Measurements from ENCODE around the gene HBB. TPM values are rescaled to one million over a fixed set of nuclear protein-coding genes. Genes with fewer than 3 reads are reported as not detected.

Gene HBB
- polyA plus RNA-seq, 1 donor from 2014 or later = not detected

DNA sequence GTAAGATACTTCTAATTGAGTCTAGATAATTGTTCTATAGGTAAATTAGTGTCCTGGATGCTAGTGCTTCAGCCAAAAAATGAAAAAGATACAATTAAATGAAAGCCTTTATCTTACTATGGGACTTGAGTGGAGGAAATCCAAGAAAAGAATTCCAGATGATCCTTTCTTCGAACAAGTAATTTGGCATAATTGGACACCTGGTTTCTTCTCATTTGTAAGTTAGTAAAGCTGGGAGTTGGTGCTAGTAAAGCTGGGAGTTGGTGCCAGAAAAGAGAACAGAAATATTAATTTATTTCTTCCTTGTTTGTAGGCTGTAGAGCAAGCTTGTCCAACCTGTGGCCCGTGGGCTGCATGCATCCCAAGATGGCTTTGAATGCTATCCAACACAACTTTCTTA, 38.7 kb downstream of the HBB start:
- H4K20me1 ChIP-seq (ENCODE audit: insufficient read depth) = no peaks in the 10 kb centered on the region
- no peak for TF ChIP-seq MXI1 (conservative IDR thresholded peaks at IDR 0.05; ENCODE audit: poor library complexity, severe bottlenecking)
- no peak for TF ChIP-seq RAD21 (conservative IDR thresholded peaks at IDR 0.05)
- no peak for TF ChIP-seq EP300 (conservative IDR thresholded peaks at IDR 0.05; ENCODE audit: poor library complexity, severe bottlenecking)
- no peak for TF ChIP-seq TAF1 (IDR thresholded peaks at IDR 0.05; ENCODE audit: low read depth)
- no peak for TF ChIP-seq EZH2 (IDR thresholded peaks at IDR 0.05; ENCODE audit: borderline replicate concordance, insufficient read depth, low read length, poor library complexity, severe bottlenecking)
- no peak for TF ChIP-seq POLR2AphosphoS5 (IDR thresholded peaks at IDR 0.05)
- TF ChIP-seq, protein P1, sequence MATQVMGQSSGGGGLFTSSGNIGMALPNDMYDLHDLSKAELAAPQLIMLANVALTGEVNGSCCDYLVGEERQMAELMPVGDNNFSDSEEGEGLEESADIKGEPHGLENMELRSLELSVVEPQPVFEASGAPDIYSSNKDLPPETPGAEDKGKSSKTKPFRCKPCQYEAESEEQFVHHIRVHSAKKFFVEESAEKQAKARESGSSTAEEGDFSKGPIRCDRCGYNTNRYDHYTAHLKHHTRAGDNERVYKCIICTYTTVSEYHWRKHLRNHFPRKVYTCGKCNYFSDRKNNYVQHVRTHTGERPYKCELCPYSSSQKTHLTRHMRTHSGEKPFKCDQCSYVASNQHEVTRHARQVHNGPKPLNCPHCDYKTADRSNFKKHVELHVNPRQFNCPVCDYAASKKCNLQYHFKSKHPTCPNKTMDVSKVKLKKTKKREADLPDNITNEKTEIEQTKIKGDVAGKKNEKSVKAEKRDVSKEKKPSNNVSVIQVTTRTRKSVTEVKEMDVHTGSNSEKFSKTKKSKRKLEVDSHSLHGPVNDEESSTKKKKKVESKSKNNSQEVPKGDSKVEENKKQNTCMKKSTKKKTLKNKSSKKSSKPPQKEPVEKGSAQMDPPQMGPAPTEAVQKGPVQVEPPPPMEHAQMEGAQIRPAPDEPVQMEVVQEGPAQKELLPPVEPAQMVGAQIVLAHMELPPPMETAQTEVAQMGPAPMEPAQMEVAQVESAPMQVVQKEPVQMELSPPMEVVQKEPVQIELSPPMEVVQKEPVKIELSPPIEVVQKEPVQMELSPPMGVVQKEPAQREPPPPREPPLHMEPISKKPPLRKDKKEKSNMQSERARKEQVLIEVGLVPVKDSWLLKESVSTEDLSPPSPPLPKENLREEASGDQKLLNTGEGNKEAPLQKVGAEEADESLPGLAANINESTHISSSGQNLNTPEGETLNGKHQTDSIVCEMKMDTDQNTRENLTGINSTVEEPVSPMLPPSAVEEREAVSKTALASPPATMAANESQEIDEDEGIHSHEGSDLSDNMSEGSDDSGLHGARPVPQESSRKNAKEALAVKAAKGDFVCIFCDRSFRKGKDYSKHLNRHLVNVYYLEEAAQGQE (IDR thresholded peaks at IDR 0.05; ENCODE audit: borderline replicate concordance) = no peak
- no peak for TF ChIP-seq SMC3 (conservative IDR thresholded peaks at IDR 0.05; ENCODE audit: poor library complexity)
- TF ChIP-seq, protein P2, sequence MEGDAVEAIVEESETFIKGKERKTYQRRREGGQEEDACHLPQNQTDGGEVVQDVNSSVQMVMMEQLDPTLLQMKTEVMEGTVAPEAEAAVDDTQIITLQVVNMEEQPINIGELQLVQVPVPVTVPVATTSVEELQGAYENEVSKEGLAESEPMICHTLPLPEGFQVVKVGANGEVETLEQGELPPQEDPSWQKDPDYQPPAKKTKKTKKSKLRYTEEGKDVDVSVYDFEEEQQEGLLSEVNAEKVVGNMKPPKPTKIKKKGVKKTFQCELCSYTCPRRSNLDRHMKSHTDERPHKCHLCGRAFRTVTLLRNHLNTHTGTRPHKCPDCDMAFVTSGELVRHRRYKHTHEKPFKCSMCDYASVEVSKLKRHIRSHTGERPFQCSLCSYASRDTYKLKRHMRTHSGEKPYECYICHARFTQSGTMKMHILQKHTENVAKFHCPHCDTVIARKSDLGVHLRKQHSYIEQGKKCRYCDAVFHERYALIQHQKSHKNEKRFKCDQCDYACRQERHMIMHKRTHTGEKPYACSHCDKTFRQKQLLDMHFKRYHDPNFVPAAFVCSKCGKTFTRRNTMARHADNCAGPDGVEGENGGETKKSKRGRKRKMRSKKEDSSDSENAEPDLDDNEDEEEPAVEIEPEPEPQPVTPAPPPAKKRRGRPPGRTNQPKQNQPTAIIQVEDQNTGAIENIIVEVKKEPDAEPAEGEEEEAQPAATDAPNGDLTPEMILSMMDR (IDR thresholded peaks at IDR 0.05; ENCODE audit: poor library complexity, severe bottlenecking) = no peak

DNA sequence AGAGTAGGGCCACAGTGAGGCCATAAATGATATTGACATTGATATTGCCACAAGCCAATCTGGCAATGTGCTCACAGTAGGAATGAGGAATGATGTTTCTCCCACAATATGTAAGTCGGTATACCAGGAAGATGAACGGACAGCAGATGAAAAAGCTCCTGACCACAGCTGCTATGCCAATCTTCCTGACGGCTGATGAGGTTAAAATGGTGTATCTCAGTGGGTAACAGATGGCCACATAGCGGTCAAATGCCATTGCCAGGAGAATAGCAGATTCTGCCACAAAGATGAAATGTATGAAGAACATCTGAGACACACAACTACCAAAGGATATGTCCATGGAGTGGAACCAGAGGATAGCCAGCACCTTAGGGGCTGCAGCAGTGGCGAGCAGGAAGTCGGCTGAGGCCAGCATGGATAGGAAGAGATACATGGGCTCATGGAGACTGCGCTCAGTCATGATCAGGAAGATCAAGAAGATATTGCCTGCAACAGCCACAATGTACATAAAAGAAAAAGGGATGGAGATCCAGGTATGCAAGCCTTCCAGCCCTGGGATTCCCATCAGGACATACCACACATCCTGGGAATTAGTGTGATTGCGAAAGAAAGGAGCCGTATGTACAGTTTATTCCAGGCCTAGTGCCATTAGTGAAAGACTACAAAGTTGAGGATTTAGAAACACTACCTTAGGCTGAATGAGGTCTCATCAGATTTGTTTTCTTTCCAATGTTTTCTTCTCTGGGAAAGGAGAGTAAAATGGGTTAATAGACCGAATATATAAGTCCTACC, 48.6 kb downstream of the HBB start:
- no peak overlapping the region for H2AFZ ChIP-seq (ENCODE audit: low read depth, low read length)
- H3K36me3 ChIP-seq (ENCODE audit: insufficient read depth, low read length) = no peaks in the 10 kb centered on the region
- H3K9ac ChIP-seq (ENCODE audit: low read length) = no peak overlapping the region
- H3K4me3 ChIP-seq (ENCODE audit: low read length) = no peak overlapping the region
- no peak overlapping the region for H3K4me2 ChIP-seq (ENCODE audit: low read length)
- no peaks in the 10 kb centered on the region for H4K20me1 ChIP-seq (ENCODE audit: insufficient read depth)
- no peaks in the 10 kb centered on the region for H3K79me2 ChIP-seq (replicated peaks; ENCODE audit: insufficient read depth, low read length)
- H3F3A ChIP-seq (ENCODE audit: insufficient read depth, low read length, poor library complexity, severe bottlenecking) = no peaks in the 10 kb centered on the region
- no peaks in the 10 kb centered on the region for H3K9me3 ChIP-seq (ENCODE audit: low read length)
- no peaks in the 10 kb centered on the region for H3K9me2 ChIP-seq (ENCODE audit: insufficient read depth, low read length)
- H3K27ac ChIP-seq (ENCODE audit: low read length) = no peak overlapping the region
- TF ChIP-seq EP300 (conservative IDR thresholded peaks at IDR 0.05; ENCODE audit: poor library complexity, severe bottlenecking) (no peak), SMC3 (conservative IDR thresholded peaks at IDR 0.05; ENCODE audit: poor library complexity) (no peak), TAF1 (IDR thresholded peaks at IDR 0.05; ENCODE audit: low read depth) (no peak), MXI1 (conservative IDR thresholded peaks at IDR 0.05; ENCODE audit: poor library complexity, severe bottlenecking) (no peak), RAD21 (conservative IDR thresholded peaks at IDR 0.05) (no peak), EZH2 (IDR thresholded peaks at IDR 0.05; ENCODE audit: borderline replicate concordance, insufficient read depth, low read length, poor library complexity, severe bottlenecking) (no peak), POLR2AphosphoS5 (IDR thresholded peaks at IDR 0.05) (no peak)
- TF ChIP-seq, protein P2 (IDR thresholded peaks at IDR 0.05; ENCODE audit: poor library complexity, severe bottlenecking) = no peak
- TF ChIP-seq, protein P1 (IDR thresholded peaks at IDR 0.05; ENCODE audit: borderline replicate concordance) = no peak
- no peaks in the 10 kb centered on the region for H3K27me3 ChIP-seq (ENCODE audit: insufficient read depth, low read depth, low read length)

More for the DNA sequence above, 38.7 kb downstream of the HBB start:
- H3K4me2 ChIP-seq (ENCODE audit: low read length) = no peak overlapping the region
- H3K4me3 ChIP-seq (ENCODE audit: low read length) = no peak overlapping the region
- H3F3A ChIP-seq (ENCODE audit: insufficient read depth, low read length, poor library complexity, severe bottlenecking) = no peaks in the 10 kb centered on the region
- H3K27me3 ChIP-seq (ENCODE audit: insufficient read depth, low read depth, low read length) = no peaks in the 10 kb centered on the region
- no peak overlapping the region for H3K27ac ChIP-seq (ENCODE audit: low read length)
- no peaks in the 10 kb centered on the region for H3K9me3 ChIP-seq (ENCODE audit: low read length)
- H3K36me3 ChIP-seq (ENCODE audit: insufficient read depth, low read length) = no peaks in the 10 kb centered on the region
- no peak overlapping the region for H2AFZ ChIP-seq (ENCODE audit: low read depth, low read length)
- H3K9me2 ChIP-seq (ENCODE audit: insufficient read depth, low read length) = no peaks in the 10 kb centered on the region
- H3K79me2 ChIP-seq (replicated peaks; ENCODE audit: insufficient read depth, low read length) = no peaks in the 10 kb centered on the region
- no peak overlapping the region for H3K9ac ChIP-seq (ENCODE audit: low read length)

All from neural cell (in vitro differentiated cells).